Common myeloid progenitor, CD34-positive (primary cell): ENCODE data around the gene RAD51B.

ENCODE experiments used
- CTCF ChIA-PET: fragments of 350-600 bp; sonication (Branson Sonifier 250); formaldehyde crosslinking; loops from one replicate; lab custom pipeline; 2021; ENCODE audit warnings: antibody characterized with exemption; lab: Charles Lee
- POLR2A ChIA-PET: fragments of 350-600 bp; sonication (Branson Sonifier 250); formaldehyde crosslinking; loops from one replicate; lab custom pipeline; 2021; ENCODE audit warnings: antibody characterized with exemption; lab: Charles Lee
- DNase-seq, 3 donors: peaks; one replicate each; pipeline versions ENCODE4 v3.0.0 to v3.0.0-alpha.2; 2013
- H3K27ac ChIP-seq, 2 experiments: 1 replicate in 1 of 2; 2 replicates in 1 of 2; pipeline ENCODE4 v1.7.0; 2013; ENCODE audit warnings: inconsistent platforms in 2 of 2, low read length in 2 of 2, mild to moderate bottlenecking in 2 of 2, low read depth in 1 of 2, moderate library complexity in 1 of 2; ENCODE audit not compliant: severe bottlenecking in 2 of 2, insufficient read depth in 1 of 2, poor library complexity in 1 of 2
- H3K27me3 ChIP-seq, 5 experiments: replicated peaks in 2 of 5; 1 replicate in 3 of 5; 2 replicates in 2 of 5; pipeline versions ENCODE4 v1.6.1 to v1.7.0; 2013; ENCODE audit warnings: low read length in 4 of 5, mild to moderate bottlenecking in 2 of 5, moderate library complexity in 2 of 5, inconsistent platforms in 1 of 5; ENCODE audit not compliant: insufficient read depth in 5 of 5, control insufficient read depth in 4 of 5
- H3K36me3 ChIP-seq, 4 experiments: 1 replicate in 2 of 4; 2 replicates in 2 of 4; pipeline versions ENCODE4 v1.6.1 to v1.7.0; 2013; ENCODE audit warnings: low read length in 3 of 4, control low read depth in 1 of 4, mild to moderate bottlenecking in 1 of 4; ENCODE audit not compliant: control insufficient read depth in 4 of 4, insufficient read depth in 4 of 4
- H3K4me1 ChIP-seq, 4 experiments: 1 replicate in 3 of 4; 2 replicates in 1 of 4; pipeline versions ENCODE4 v1.6.1 to v1.7.1; 2013; ENCODE audit warnings: low read length in 3 of 4, mild to moderate bottlenecking in 3 of 4, control low read depth in 1 of 4, inconsistent platforms in 1 of 4, moderate library complexity in 1 of 4; ENCODE audit not compliant: control insufficient read depth in 4 of 4, insufficient read depth in 4 of 4; ENCODE audit errors: control extremely low read depth in 1 of 4
- H3K4me3 ChIP-seq, 7 experiments: 1 replicate in 4 of 7; 2 replicates in 3 of 7; pipeline versions ENCODE4 v1.5.1 to v1.7.0; 2013; ENCODE audit warnings: mild to moderate bottlenecking in 7 of 7, low read length in 6 of 7, moderate library complexity in 6 of 7, inconsistent platforms in 2 of 7, low read depth in 2 of 7, control low read depth in 1 of 7; ENCODE audit not compliant: insufficient read depth in 4 of 7, control insufficient read depth in 1 of 7; ENCODE audit errors: extremely low read depth in 1 of 7
- H3K9me3 ChIP-seq, 5 experiments: 1 replicate in 4 of 5; 2 replicates in 1 of 5; pipeline versions ENCODE4 v1.6.1 to v1.7.1; 2013; ENCODE audit warnings: low read length in 4 of 5, mild to moderate bottlenecking in 2 of 5, inconsistent platforms in 1 of 5, low read depth in 1 of 5, moderate library complexity in 1 of 5; ENCODE audit not compliant: control insufficient read depth in 4 of 5, insufficient read depth in 2 of 5; ENCODE audit errors: control extremely low read depth in 1 of 5
- WGBS: methylation state at CpG from one replicate; pipeline ENCODE4 v1.1.5; 2013; ENCODE audit not compliant: insufficient coverage; 5-methylcytosine and 5-hydroxymethylcytosine counted together

The RAD51B gene

DNA sequence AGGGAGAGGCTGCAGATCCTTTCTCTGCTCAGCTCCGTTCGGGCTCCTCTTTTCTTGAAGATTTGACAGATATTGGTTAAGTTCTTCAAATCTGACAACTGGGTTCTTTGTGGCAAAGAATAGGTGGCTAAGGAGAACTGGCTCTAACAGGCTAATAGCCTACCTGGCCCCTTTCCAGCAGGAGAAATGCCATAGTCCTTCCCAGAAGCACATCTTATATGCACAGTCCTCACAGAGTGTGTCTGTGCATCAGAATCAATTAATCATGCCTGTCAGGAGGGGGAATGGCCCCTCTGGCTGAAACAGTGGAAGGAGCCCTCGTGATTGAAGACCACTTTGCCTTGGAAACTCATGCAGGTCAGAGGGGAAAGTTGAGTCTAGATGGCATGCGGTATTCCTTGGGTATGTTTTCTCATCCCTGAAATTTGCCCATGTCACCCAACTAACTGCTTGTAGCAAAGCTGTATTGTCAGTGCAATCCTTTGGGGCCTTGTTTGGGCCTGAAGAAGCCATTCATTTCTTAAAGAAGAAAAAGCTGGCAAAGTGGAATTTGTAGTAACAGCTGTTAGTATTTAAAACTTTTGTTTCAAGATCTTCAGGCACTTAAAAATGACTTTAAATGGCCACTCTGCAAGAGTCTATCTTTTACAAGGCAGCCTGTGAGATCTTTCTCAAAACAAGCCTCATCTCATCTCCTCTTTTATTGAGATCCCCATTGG, 721.8 kb downstream of the RAD51B start:
- no peak overlapping the region for H3K4me3 ChIP-seq
- H3K27me3 ChIP-seq = no peaks in the 10 kb centered on the region
- no peak overlapping the region for H3K27ac ChIP-seq
- no peaks in the 10 kb centered on the region for H3K4me1 ChIP-seq
- no peak for DNase-seq
- H3K36me3 ChIP-seq = no peaks in the 10 kb centered on the region
- ChIA-PET CTCF (no interaction called here), POLR2A (no interaction called here)
- 98% methylated on average over 4 of the region's 4 CpGs for WGBS
- H3K9me3 ChIP-seq = no peaks in the 10 kb centered on the region

DNA sequence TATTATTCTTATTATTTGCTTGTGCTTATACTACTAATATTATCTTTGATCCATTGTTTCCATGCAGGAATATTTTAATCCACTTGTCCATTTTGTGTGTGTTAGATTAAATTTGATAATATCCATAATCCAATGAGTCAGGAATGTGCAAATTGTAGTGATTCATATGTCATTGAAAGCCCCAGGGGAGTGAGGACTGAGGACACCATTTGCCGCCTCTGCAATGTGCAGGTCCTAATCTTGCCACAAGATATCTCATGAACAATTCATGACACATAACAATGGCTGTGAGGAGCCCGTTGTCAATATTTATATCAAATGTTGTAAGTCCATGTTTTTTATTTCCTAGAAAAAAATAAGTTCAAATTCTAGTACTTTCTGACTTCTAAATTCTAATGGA, 722.8 kb downstream of the RAD51B start:
- no peaks in the 10 kb centered on the region for H3K27me3 ChIP-seq
- peaks cover 0 to 5% (median 0%) of the 10 kb centered on the region in 4 experiments for H3K36me3 ChIP-seq
- ChIA-PET POLR2A (no interaction called here), CTCF (no interaction called here)
- DNase-seq = no peak
- WGBS = 86% methylated on average over 1 of the region's 2 CpGs
- H3K27ac ChIP-seq = no peak overlapping the region
- no peaks in the 10 kb centered on the region for H3K9me3 ChIP-seq
- H3K4me3 ChIP-seq = no peak overlapping the region
- no peaks in the 10 kb centered on the region for H3K4me1 ChIP-seq

DNA sequence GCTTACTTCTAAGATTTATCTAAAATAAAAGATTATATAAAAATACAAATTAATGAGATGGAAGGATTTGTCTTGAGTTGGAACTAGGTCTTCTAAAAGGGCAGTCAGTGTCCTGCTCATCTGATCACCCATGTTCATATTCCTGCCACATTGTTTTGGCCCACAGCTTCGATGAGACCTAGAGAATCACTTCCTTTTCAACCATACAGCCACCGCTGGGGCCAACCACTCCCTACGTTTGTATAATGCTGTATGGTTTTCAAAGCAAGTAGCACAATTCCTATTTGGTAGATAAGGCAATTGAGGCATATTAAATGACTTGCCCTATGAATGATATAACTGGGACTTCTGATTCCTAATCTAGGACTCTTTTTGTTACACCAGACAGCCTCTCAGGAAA, 723.9 kb downstream of the RAD51B start:
- H3K4me3 ChIP-seq = no peak overlapping the region
- H3K9me3 ChIP-seq = no peaks in the 10 kb centered on the region
- peaks cover 0 to 5% (median 0%) of the 10 kb centered on the region in 4 experiments for H3K36me3 ChIP-seq
- DNase-seq = no peak
- CTCF ChIA-PET = no interaction called here
- no peaks in the 10 kb centered on the region for H3K4me1 ChIP-seq
- no peaks in the 10 kb centered on the region for H3K27me3 ChIP-seq
- H3K27ac ChIP-seq = no peak overlapping the region
- POLR2A ChIA-PET = no interaction called here
- WGBS = 100% methylated on average over 3 of the region's 3 CpGs

DNA sequence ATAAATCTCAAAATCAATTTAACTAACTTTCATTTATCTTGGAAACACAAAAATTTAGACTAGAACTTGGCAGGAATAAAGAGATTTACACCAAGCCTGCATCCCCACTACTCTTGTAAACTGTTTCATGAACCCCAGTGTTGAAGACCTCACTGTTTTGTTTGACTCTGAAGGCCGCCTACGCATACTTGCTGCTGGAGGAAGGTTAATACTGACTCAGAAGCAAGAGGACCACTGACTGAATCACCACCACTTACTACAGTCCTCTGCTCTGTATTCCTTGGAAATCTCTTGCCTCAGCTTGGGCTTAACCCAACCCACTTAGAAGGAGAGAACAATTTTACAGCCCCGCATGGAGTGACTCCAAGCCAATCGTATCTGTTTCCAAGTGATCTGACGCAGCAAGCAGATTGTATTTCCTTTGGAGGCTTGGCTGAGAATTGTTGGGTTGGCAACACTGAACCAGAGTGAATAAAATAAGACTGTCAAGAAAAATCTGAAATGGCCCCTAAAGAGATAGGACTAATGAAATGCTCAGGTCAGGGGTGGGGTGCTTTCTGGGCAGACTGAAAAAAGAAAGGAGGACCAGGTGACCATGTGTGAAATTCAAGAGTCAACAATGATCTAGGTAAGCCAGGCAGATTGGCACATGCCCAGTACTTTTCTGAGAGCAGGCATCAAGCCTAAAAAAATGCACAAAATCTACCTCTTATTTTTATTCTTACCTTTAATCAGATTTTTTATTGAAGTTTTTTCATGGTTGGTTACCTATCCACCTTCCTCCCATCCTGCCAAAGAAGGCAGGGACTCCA, 724.7 kb downstream of the RAD51B start:
- no peak overlapping the region for H3K27ac ChIP-seq
- no peaks in the 10 kb centered on the region for H3K27me3 ChIP-seq
- no peaks in the 10 kb centered on the region for H3K9me3 ChIP-seq
- ChIA-PET POLR2A (no interaction called here), CTCF (no interaction called here)
- no peaks in the 10 kb centered on the region for H3K4me1 ChIP-seq
- no peak overlapping the region for H3K4me3 ChIP-seq
- 98% methylated on average over 4 of the region's 5 CpGs for WGBS
- peaks cover 0 to 5% (median 0%) of the 10 kb centered on the region in 4 experiments for H3K36me3 ChIP-seq
- DNase-seq = no peak

DNA sequence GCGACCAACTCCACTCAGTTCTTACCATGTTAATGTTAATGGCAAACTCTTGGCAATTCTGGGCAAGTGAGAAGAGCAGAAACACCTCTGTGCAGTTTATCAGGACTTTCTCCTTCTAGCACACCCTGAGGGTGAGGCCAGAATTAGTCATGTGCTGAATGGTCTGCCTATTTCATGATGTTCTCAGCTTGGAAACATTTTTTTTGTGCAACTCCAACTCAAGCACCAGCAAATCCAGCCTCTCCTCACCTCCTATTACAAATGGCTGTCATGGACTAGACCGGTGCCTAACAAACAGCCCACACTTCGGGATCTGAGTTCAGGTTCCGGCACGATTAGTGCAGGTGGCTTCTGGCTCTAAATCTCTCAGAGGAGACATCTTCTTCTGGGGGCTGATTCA, 727.3 kb downstream of the RAD51B start:
- no peaks in the 10 kb centered on the region for H3K27me3 ChIP-seq
- peaks cover 0 to 8% (median 3%) of the 10 kb centered on the region in 4 experiments for H3K4me1 ChIP-seq
- no peak overlapping the region for H3K27ac ChIP-seq
- DNase-seq = no peak
- ChIA-PET POLR2A (interaction anchor here (1.2 kb wide), 1 partner anchor 25 kb away, joined by 3 read pairs; no protein-coding TSS in a partner anchor), CTCF (no interaction called here)
- H3K36me3 ChIP-seq = peaks cover 0 to 5% (median 0%) of the 10 kb centered on the region in 4 experiments
- no peak overlapping the region for H3K4me3 ChIP-seq
- WGBS = 100% methylated on average over 5 of the region's 5 CpGs
- H3K9me3 ChIP-seq = no peaks in the 10 kb centered on the region

DNA sequence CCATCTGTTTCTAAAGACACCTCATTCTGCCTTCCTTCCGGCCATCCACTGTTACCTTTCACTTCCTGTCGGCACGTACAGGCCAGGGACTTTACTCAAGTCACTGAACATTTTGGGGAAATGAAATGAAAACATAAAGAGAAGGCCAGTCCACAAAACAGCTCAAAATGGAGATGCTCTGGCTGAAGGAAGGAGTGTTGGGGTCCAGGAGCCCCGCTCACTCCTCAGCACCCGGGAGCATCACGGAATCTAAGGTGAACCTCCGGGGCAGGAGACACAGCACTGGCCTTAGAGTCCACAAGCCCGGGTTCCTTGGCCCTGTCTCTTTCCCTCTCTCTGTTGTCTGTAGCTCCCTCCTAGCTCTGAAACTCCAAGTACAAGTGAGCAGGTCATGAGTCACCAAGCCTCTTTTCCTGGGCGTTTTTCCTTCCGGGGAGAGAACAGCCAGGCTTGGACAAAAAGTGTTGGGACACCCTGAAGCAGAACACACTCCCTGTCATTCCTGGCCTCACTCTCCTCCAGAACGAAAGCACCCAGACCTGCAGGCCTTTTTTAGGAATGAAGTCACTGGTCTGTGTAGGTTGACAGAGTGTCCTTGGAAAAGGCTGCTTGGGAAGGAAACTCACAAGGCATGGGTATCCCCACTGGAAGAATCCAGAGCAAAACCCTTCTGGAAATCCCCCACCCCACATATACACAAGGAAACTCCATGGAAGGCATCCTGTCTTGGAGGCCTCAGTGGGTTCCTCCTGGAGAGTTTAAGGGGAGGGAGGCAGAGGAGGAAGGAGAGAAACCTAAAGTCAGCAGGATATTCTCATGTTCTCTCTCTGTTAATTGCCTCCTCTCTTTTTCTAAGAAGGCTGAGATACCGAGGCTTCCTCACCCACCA, 728.0 kb downstream of the RAD51B start:
- no peak overlapping the region for H3K27ac ChIP-seq
- H3K9me3 ChIP-seq = no peaks in the 10 kb centered on the region
- ChIA-PET CTCF (no interaction called here), POLR2A (interaction anchor here (1.2 kb wide), 1 partner anchor 26 kb away, joined by 3 read pairs; no protein-coding TSS in a partner anchor)
- WGBS = 99% methylated on average over 8 of the region's 12 CpGs
- H3K36me3 ChIP-seq = peaks cover 0 to 5% (median 0%) of the 10 kb centered on the region in 4 experiments
- H3K4me1 ChIP-seq = peaks cover 3 to 15% (median 10%) of the 10 kb centered on the region in 4 experiments
- DNase-seq = no peak
- H3K27me3 ChIP-seq = no peaks in the 10 kb centered on the region
- H3K4me3 ChIP-seq = no peak overlapping the region
